Glutamatergic neuron (in vitro differentiated cells): ENCODE results near the gene TDO2. TPM values are rescaled to one million over a fixed set of nuclear protein-coding genes. Genes with fewer than 3 reads are reported as not detected.

ENCODE experiments used
- DNase-seq: peaks from one replicate; pipeline ENCODE4 v3.0.0; 2022
- H3K27ac Mint-ChIP-seq: one replicate; pipeline ENCODE4 v1.8.0; 2020; ENCODE audit warnings: mild to moderate bottlenecking, mixed read lengths, inconsistent platforms; ENCODE audit not compliant: unreplicated experiment
- H3K27me3 Mint-ChIP-seq: one replicate; pipeline ENCODE4 v1.8.0; 2020; ENCODE audit warnings: mild to moderate bottlenecking, moderate library complexity, mixed read lengths, inconsistent platforms; ENCODE audit not compliant: unreplicated experiment
- H3K36me3 Mint-ChIP-seq: one replicate; pipeline ENCODE4 v1.8.0; 2020; ENCODE audit warnings: mild to moderate bottlenecking, mixed read lengths, inconsistent platforms; ENCODE audit not compliant: unreplicated experiment
- H3K4me1 Mint-ChIP-seq: one replicate; pipeline ENCODE4 v1.8.0; 2020; ENCODE audit warnings: mild to moderate bottlenecking, low read depth, mixed read lengths, inconsistent platforms; ENCODE audit not compliant: unreplicated experiment
- H3K4me3 Mint-ChIP-seq: one replicate; pipeline ENCODE4 v1.8.0; 2020; ENCODE audit warnings: mild to moderate bottlenecking, mixed read lengths, inconsistent platforms; ENCODE audit not compliant: unreplicated experiment
- H3K9me3 Mint-ChIP-seq: one replicate; pipeline ENCODE4 v1.8.0; 2020; ENCODE audit warnings: mild to moderate bottlenecking, moderate library complexity, mixed read lengths, inconsistent platforms; ENCODE audit not compliant: unreplicated experiment
- total RNA-seq: library from RNA; stranded (reverse); fragmentation: NEBNext Ultra II Directional; extraction: Animal tissue kit (Norgen Biotek cat#: 25700); gene quantifications from one replicate; pipeline ENCODE4 v1.2.1, GENCODE V29; 2021; ENCODE audit not compliant: unreplicated experiment
- TF ChIP-seq, protein P1 (sequence below): fragments of 200-600 bp; sonication (generic); IDR thresholded peaks from one replicate; pipeline ENCODE4 v1.5.0; 2021; ENCODE audit not compliant: partially characterized antibody, unreplicated experiment

The TDO2 gene
- total RNA-seq, 1 donor from 2014 or later = 0.32 TPM

DNA sequence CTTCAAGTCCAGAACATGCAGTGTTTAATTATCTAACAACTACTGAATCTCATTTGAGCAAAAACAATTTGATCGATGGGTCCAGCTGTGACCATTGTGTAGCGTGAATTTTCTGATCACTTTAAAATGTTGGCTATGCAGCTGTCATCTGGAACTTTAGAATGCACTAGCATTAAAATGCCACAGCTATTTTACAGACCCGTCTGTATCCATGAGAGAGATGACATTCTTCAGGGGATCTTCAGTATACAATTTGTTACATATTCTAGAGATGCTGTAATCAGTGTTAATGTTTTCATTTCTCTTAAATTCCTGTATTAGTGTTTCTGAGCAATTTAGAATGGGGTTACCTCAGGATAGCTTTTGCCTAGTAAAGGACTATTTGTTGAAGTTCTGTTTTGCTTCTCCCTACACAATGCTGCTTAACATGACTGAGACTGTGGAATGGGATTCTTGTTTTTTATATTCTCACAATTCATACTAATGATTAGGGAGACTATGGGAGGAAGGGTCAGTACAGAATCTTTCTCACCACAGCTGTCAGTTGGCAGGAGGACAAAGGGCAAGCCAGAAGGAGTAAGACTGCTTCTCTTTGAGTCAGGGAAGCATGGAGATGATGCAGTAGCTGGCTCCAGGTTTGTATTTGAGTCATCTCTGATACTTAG, 63.4 kb downstream of the TDO2 start:
- Mint-ChIP-seq H3K4me1 (no peaks in the 10 kb centered on the region), H3K27me3 (no peaks in the 10 kb centered on the region), H3K36me3 (no peaks in the 10 kb centered on the region), H3K4me3 (no peak overlapping the region), H3K9me3 (no peaks in the 10 kb centered on the region), H3K27ac (no peak overlapping the region)
- no peak for DNase-seq
- TF ChIP-seq, protein P1, sequence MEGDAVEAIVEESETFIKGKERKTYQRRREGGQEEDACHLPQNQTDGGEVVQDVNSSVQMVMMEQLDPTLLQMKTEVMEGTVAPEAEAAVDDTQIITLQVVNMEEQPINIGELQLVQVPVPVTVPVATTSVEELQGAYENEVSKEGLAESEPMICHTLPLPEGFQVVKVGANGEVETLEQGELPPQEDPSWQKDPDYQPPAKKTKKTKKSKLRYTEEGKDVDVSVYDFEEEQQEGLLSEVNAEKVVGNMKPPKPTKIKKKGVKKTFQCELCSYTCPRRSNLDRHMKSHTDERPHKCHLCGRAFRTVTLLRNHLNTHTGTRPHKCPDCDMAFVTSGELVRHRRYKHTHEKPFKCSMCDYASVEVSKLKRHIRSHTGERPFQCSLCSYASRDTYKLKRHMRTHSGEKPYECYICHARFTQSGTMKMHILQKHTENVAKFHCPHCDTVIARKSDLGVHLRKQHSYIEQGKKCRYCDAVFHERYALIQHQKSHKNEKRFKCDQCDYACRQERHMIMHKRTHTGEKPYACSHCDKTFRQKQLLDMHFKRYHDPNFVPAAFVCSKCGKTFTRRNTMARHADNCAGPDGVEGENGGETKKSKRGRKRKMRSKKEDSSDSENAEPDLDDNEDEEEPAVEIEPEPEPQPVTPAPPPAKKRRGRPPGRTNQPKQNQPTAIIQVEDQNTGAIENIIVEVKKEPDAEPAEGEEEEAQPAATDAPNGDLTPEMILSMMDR = no peak

Other genes starting within 250 kb of the TDO2 start
- gene GUCY1A1, start 236.8 kb upstream of the TDO2 start, total RNA-seq = not detected
- 2.2 TPM for gene GUCY1B1, start 144.7 kb upstream of the TDO2 start, total RNA-seq
- gene ASIC5, start 37.4 kb upstream of the TDO2 start, total RNA-seq = not detected
- gene CTSO, start 50.2 kb downstream of the TDO2 start, total RNA-seq = 2.2 TPM